ENCODE measurements around the gene CLEC16A. TPM values are rescaled to one million over a fixed set of nuclear protein-coding genes. Genes with fewer than 3 reads are reported as not detected.

The CLEC16A gene
- total RNA-seq, 1 donor from 2014 or later: 33.4 TPM

DNA sequence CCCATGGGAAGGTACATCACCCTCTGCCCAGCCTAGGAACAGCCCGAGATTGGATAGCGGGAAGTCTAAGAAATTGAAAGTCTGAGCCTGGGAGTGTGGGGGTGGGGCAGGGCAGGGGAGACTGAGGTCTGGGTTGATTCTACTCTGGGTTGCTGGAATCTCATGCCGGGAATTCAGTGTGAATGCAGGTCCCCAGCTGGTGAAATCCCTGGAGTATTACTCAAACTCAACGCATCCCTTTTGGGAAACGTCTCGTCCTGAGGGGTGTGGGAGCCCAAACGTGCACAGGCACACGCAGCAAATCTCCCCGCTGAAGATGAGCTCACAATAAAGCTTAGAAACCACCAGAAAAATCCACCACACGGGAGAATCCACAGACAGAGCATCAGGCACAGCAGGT lies 256.2 kb downstream of the CLEC16A start:
- H3K27me3 Mint-ChIP-seq: peaks cover 17% of the 10 kb centered on the region
- no peaks in the 10 kb centered on the region for H3K9me3 Mint-ChIP-seq
- DNase-seq (ENCODE audit: extremely low spot score, unreplicated experiment): no peak
- peaks cover 3% of the 10 kb centered on the region for H3K36me3 Mint-ChIP-seq
- H3K4me3 Mint-ChIP-seq: no peak overlapping the region
- peaks cover 35% of the 10 kb centered on the region for H3K4me1 Mint-ChIP-seq (ENCODE audit: unreplicated experiment)
- TF ChIP-seq, protein P1, sequence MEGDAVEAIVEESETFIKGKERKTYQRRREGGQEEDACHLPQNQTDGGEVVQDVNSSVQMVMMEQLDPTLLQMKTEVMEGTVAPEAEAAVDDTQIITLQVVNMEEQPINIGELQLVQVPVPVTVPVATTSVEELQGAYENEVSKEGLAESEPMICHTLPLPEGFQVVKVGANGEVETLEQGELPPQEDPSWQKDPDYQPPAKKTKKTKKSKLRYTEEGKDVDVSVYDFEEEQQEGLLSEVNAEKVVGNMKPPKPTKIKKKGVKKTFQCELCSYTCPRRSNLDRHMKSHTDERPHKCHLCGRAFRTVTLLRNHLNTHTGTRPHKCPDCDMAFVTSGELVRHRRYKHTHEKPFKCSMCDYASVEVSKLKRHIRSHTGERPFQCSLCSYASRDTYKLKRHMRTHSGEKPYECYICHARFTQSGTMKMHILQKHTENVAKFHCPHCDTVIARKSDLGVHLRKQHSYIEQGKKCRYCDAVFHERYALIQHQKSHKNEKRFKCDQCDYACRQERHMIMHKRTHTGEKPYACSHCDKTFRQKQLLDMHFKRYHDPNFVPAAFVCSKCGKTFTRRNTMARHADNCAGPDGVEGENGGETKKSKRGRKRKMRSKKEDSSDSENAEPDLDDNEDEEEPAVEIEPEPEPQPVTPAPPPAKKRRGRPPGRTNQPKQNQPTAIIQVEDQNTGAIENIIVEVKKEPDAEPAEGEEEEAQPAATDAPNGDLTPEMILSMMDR (conservative IDR thresholded peaks at IDR 0.05): no peak
- H3K27ac Mint-ChIP-seq: no peak overlapping the region

DNA sequence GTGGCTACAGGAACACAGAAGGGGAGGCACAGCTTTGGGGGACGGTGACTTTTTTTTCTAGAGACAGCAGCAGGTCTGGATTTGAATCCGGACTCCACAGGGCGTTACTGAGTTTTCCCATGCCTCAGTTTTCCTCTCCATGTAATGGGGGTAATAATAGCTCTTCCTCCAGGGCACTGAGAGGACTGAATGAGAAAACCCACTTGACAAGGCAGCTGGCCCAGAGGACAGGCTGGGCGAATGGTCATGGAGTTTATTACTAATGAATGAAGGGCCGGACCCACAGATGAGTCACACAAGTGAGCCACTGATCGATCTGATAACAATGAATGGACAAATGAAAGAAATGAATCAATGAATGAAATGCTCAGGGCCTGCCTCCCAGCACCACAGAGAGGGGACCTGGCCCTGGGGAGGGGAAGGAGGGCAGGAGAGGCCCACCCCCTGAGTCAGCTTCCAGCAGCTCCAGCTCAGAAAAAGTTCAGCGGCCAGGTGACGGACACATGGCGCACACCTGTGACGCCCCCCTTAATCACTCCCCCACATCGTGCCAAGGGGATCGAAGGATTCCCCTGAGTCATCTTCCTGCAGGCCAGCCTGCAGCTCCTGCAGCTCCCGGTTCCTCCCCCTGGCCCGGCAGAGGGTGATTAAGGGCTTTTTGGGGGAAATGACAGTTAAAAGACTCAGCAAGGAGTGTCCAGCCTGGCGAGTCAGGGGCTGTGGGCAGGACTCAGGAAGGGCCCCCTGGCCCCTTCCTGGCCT lies 257.3 kb downstream of the CLEC16A start:
- Mint-ChIP-seq H3K27me3 (peaks cover 17% of the 10 kb centered on the region), H3K4me3 (peak overlapping the region; percentile 33), H3K4me1 (ENCODE audit: unreplicated experiment) (peaks cover 31% of the 10 kb centered on the region), H3K27ac (peak overlapping the region; percentile 52), H3K36me3 (no peaks in the 10 kb centered on the region), H3K9me3 (no peaks in the 10 kb centered on the region)
- TF ChIP-seq, protein P1 (conservative IDR thresholded peaks at IDR 0.05): no peak
- no peak for DNase-seq (ENCODE audit: extremely low spot score, unreplicated experiment)

DNA sequence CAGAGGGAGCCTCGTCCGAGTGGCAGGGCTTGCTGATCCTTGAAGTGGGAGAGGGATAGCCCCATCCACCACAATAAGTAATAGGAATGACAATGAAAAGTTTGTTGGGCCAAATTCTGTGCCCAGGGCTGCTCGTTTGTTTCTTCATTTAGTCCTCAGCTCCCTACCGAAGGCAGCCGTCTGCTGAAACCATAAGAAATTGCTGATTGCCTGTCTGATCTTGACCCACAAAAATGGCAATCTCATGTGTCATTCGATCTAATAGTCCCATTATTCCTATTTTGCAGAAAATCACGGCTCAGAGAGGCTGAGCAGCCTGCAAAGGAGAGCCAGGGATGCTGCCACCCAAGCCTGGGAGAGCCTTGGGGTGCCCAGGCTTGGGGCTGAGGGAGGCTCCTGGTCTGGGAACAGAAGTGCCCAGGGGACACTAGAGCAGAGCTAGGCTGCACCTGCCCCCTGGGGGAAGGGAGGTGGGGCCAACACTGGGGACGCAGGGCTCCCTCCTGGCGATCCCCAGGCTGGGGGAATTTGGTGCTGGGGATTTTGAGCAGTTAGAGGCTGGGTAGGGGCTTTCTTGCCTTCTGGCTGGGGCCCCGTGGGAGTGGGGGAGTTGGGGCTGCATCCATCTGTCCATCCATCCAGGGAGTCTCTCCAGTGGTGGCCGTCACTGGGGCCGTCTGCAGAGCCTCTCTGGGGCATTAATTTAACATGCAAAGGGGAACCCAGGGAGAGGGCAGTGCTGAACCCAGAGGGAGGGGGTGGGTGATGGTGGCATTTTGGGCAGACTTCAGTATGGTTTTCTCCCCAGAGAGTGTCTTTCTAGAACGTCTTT lies 258.1 kb downstream of the CLEC16A start:
- Mint-ChIP-seq H3K9me3 (no peaks in the 10 kb centered on the region), H3K4me3 (no peak overlapping the region), H3K36me3 (no peaks in the 10 kb centered on the region), H3K4me1 (ENCODE audit: unreplicated experiment) (peaks cover 30% of the 10 kb centered on the region), H3K27me3 (peaks cover 17% of the 10 kb centered on the region), H3K27ac (peak overlapping the region; percentile 52)
- DNase-seq (ENCODE audit: extremely low spot score, unreplicated experiment): no peak
- TF ChIP-seq, protein P1 (conservative IDR thresholded peaks at IDR 0.05): no peak

DNA sequence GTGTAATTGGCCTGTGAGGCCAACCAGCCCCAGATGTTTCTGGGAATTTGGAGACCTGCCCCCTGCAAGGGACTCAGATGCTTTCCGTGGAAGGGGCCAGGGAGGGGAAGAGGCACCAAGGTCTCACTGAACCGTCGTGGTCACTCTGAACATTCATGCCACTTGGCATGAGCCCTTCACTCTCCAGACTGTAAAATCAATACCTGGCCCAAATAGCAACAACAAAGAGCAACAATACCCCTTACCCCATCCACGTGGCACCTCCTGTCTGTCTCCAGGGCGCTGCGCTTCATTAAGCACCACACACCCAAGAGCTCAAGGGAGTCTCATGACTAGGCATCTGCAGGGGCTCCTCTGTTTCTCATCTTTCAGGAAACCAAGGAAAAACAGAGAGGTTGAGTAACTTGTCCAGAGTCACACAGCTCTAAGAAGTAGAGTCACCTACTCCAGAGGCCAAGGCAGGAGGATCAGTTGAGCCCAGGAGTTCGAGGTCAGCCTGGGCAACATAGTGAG lies 258.8 kb downstream of the CLEC16A start:
- H3K27ac Mint-ChIP-seq: no peak overlapping the region
- TF ChIP-seq, protein P1 (conservative IDR thresholded peaks at IDR 0.05): no peak
- no peaks in the 10 kb centered on the region for H3K9me3 Mint-ChIP-seq
- no peaks in the 10 kb centered on the region for H3K36me3 Mint-ChIP-seq
- no peak overlapping the region for H3K4me3 Mint-ChIP-seq
- H3K27me3 Mint-ChIP-seq: peaks cover 13% of the 10 kb centered on the region
- H3K4me1 Mint-ChIP-seq (ENCODE audit: unreplicated experiment): peaks cover 24% of the 10 kb centered on the region
- no peak for DNase-seq (ENCODE audit: extremely low spot score, unreplicated experiment)

DNA sequence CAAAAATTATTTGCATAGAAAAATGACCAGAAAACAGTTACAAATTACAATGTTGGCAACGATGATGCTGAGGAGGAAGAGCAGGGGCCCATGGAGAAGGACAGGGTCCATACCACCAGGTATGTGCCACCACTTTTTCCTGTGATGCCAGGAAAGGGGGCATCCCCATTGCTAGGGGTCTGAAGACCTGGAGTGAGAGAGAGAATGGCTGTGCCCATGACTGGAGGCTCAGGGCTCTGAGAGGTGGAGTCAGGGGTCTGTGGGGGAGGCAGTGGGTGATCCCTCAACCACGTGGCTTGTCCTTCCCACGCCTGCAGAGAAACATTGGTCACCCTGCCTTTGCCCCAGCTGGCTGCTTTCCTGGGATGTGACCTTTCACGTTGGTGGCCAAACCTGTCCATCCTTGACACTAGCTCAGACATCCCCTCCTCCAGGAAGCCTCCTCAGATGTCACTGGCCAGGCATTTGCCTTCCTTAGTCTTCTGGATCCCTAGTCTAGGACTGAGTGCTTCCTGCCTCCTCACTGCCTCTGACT lies 260.2 kb downstream of the CLEC16A start:
- Mint-ChIP-seq H3K27ac (no peak overlapping the region), H3K4me3 (no peak overlapping the region), H3K36me3 (no peaks in the 10 kb centered on the region), H3K4me1 (ENCODE audit: unreplicated experiment) (peaks cover 24% of the 10 kb centered on the region), H3K9me3 (no peaks in the 10 kb centered on the region), H3K27me3 (peaks cover 13% of the 10 kb centered on the region)
- TF ChIP-seq, protein P1 (conservative IDR thresholded peaks at IDR 0.05): no peak
- DNase-seq (ENCODE audit: extremely low spot score, unreplicated experiment): no peak

Measured in type B pancreatic cell (in vitro differentiated cells).